BJ (cell line): ENCODE measurements around the gene ELFN1. TPM values are rescaled to one million over a fixed set of nuclear protein-coding genes. Genes with fewer than 3 reads are reported as not detected.

Source experiments
- CTCF ChIA-PET: fragments of 350-600 bp; formaldehyde crosslinking; extraction: SDS; loops from one replicate; lab custom pipeline; 2021; ENCODE audit warnings: antibody characterized with exemption, inconsistent platforms; lab: Yijun Ruan, JAX
- POLR2A ChIA-PET: fragments of 300-600 bp; sonication (Branson Sonifier 250); formaldehyde crosslinking; extraction: SDS; loops from one replicate; lab custom pipeline; 2021; ENCODE audit warnings: antibody characterized with exemption; lab: Charles Lee
- DNase-seq: peaks from one replicate; pipeline ENCODE4 v3.0.0-alpha.2; 2011; ENCODE audit warnings: low read depth
- H3K27me3 ChIP-seq: 2 replicates; pipeline ENCODE4 v1.6.0; 2011; ENCODE audit warnings: low read length; ENCODE audit not compliant: control insufficient read depth, insufficient read depth
- H3K36me3 ChIP-seq: 2 replicates; pipeline ENCODE4 v1.5.1; 2011; ENCODE audit warnings: low read length; ENCODE audit not compliant: control insufficient read depth, insufficient read depth
- H3K4me3 ChIP-seq: 2 replicates; pipeline ENCODE4 v1.5.1; 2011; ENCODE audit warnings: low read depth, mild to moderate bottlenecking, control low read depth, low read length
- CTCF ChIP-seq: IDR thresholded peaks from 2 replicates; pipeline ENCODE4 v1.5.1; 2011; ENCODE audit warnings: low read depth, mild to moderate bottlenecking, control low read depth, inconsistent platforms, low read length, moderate library complexity; ENCODE audit not compliant: insufficient read depth
- polyA plus RNA-seq: library from polyadenylated mRNA; depleted of rRNA; stranded (reverse); fragments of >200 nt; gene quantifications from 2 replicates; pipeline ENCODE4 v1.2.3, GENCODE V29; 2011

ELFN1 gene
- polyA plus RNA-seq, 1 experiment = 1.7 TPM

- no peak for TF ChIP-seq CTCF
- Histone ChIP-seq H3K27me3 (0 out of 2 replicates have a peak, but pooled peaks cover 3% of the 10 kb centered on the region), H3K36me3 (no peaks in the 10 kb centered on the region), H3K4me3 (no peak overlapping the region)
- no peak for DNase-seq
- CTCF ChIA-PET = interaction anchor here (0.6 to 2.3 kb wide), 3 partner anchors 10 to 46 kb away, joined by 3 to 7 read pairs (median 4); no protein-coding TSS in a partner anchor
- POLR2A ChIA-PET = no interaction called here
These were observed 44.8 kb upstream of the ELFN1 start for GRCh38 chr7:1624999-1625927.

DNA sequence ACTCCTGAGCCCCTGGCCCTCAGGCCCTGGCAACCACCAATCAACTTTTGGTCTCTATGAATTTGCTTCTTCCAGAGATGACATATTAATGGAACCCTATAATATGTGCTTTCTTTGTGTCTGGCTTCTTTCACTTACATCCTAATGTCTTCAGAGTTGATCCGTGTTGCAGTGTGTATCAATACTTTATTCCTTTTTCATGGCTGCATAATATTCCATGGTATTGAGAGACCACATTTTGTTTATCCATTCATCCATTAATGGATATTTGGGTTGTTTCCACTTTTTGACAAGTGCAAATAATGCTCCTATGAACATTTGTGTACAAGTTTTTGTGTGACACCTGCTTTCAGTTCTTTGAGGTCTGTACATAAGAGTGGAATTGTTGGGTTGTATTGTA is 43.3 kb upstream of the ELFN1 start:
- no peak for DNase-seq
- no peaks in the 10 kb centered on the region for H3K36me3 ChIP-seq
- ChIA-PET CTCF (no interaction called here), POLR2A (no interaction called here)
- no peak overlapping the region for H3K4me3 ChIP-seq
- H3K27me3 ChIP-seq = 0 out of 2 replicates have a peak, but pooled peaks cover 3% of the 10 kb centered on the region
- TF ChIP-seq CTCF = no peak

GRCh38 chr7:1630700-1631336 is 39.3 kb upstream of the ELFN1 start:
- TF ChIP-seq CTCF = no peak
- POLR2A ChIA-PET = no interaction called here
- Histone ChIP-seq H3K27me3 (no peaks in the 10 kb centered on the region), H3K4me3 (no peak overlapping the region), H3K36me3 (no peaks in the 10 kb centered on the region)
- DNase-seq = no peak
- CTCF ChIA-PET = no interaction called here

DNA sequence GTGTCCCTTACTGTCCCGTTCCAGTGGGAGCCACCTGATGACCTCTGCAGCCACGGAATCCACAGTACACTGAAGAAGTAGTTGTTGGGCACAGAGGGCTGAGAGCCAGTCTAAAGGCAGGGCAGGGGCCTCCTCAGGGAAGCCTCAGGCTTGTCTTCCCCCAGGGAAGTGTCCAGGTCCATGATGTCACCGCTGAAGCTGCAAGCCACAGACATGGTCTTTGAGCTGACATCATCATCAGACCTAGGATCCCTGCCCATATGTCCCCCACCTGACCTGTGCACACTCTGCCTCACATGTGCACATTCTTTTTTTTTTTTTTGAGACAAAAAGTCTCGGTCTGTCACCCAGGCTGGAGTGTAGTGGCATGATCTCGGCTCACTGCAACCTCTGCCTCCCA is 38.4 kb upstream of the ELFN1 start:
- no peak for TF ChIP-seq CTCF
- no peaks in the 10 kb centered on the region for H3K27me3 ChIP-seq
- ChIA-PET POLR2A (no interaction called here), CTCF (no interaction called here)
- H3K36me3 ChIP-seq = no peaks in the 10 kb centered on the region
- no peak overlapping the region for H3K4me3 ChIP-seq
- DNase-seq = no peak

DNA sequence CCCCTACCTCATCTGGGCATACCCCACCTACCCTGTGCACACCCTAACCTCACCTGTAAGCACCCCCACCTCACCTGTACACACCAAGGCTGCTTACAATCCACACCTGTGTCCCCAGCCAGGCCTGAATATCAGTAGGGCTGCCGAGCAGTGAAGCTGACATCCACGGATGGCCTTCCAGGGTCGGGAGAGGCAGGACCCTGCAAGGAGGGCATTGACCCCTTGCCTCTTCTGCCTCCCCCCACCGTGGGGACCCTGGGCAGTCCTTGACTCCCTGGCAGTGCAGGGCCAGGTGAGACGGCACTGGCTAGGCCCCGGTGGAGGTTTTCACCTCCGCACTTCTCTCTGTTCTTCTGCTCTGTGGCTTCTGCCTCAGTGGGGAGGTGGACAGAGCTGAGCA is 37.6 kb upstream of the ELFN1 start:
- Histone ChIP-seq H3K36me3 (no peaks in the 10 kb centered on the region), H3K27me3 (no peaks in the 10 kb centered on the region), H3K4me3 (no peak overlapping the region)
- TF ChIP-seq CTCF = no peak
- POLR2A ChIA-PET = no interaction called here
- CTCF ChIA-PET = no interaction called here
- no peak for DNase-seq
